ENCODE measurements around the gene CLN3. TPM values are rescaled to one million over a fixed set of nuclear protein-coding genes. Genes with fewer than 3 reads are reported as not detected.
"Not testable (repeated sequence)": the region's sequence is repeated elsewhere in the genome, so short reads cannot be mapped to it uniquely, and the experiment has no call there.

Gene CLN3
- total RNA-seq, 1 experiment from 2014 or later, result 25.7 TPM

- no peak for DNase-seq (ENCODE audit: low read depth)
These were observed 21.8 kb upstream of the CLN3 start for GRCh38 chr16:28513484-28514181.

GRCh38 chr16:28511801-28512789 is 20.2 kb upstream of the CLN3 start:
- no peak for DNase-seq (ENCODE audit: low read depth)

- DNase-seq (ENCODE audit: low read depth), result no peak
These were observed 19.2 kb upstream of the CLN3 start for GRCh38 chr16:28511031-28511430.

- no peak for DNase-seq (ENCODE audit: low read depth)
These were observed 13.7 kb upstream of the CLN3 start for GRCh38 chr16:28505489-28506137.

- DNase-seq (ENCODE audit: low read depth), result no peak
These were observed 13.0 kb upstream of the CLN3 start for GRCh38 chr16:28504707-28505404.

GRCh38 chr16:28503470-28504259 is 11.8 kb upstream of the CLN3 start:
- no peak for DNase-seq (ENCODE audit: low read depth)

- DNase-seq (ENCODE audit: low read depth), result no peak
These were observed 10.4 kb upstream of the CLN3 start for GRCh38 chr16:28502290-28502689.

GRCh38 chr16:28501258-28502232 is 9.7 kb upstream of the CLN3 start:
- no peak for DNase-seq (ENCODE audit: low read depth)

GRCh38 chr16:28500476-28501180 is 8.8 kb upstream of the CLN3 start:
- not testable (repeated sequence) for DNase-seq (ENCODE audit: low read depth)

GRCh38 chr16:28499854-28500253 is 8.0 kb upstream of the CLN3 start:
- DNase-seq (ENCODE audit: low read depth), result no peak

GRCh38 chr16:28498666-28499381 is 7.0 kb upstream of the CLN3 start:
- no peak for DNase-seq (ENCODE audit: low read depth)

- DNase-seq (ENCODE audit: low read depth), result no peak
These were observed 6.2 kb upstream of the CLN3 start for GRCh38 chr16:28497861-28498599.

- no peak for DNase-seq (ENCODE audit: low read depth)
These were observed 5.5 kb upstream of the CLN3 start for GRCh38 chr16:28497386-28497785.

- DNase-seq (ENCODE audit: low read depth), result no peak
These were observed 5.0 kb upstream of the CLN3 start for GRCh38 chr16:28496844-28497243.

- no peak for DNase-seq (ENCODE audit: low read depth)
These were observed 4.2 kb upstream of the CLN3 start for GRCh38 chr16:28495795-28496749.

- DNase-seq (ENCODE audit: low read depth), result no peak
These were observed 3.4 kb upstream of the CLN3 start for GRCh38 chr16:28495098-28495793.

All from LHCN-M2 (cell line).